Bladder microvascular endothelial cell (primary cell): ENCODE data around the gene COMMD8. TPM values are rescaled to one million over a fixed set of nuclear protein-coding genes. Genes with fewer than 3 reads are reported as not detected.

Experiments used
- total RNA-seq: library from RNA; depleted of rRNA; stranded (reverse); fragments of >200 nt; gene quantifications from 2 replicates; pipeline ENCODE4 v1.2.3, GENCODE V29; 2014

The COMMD8 gene
- 14.2 and 15.1 TPM in 2 replicates for total RNA-seq

DNA sequence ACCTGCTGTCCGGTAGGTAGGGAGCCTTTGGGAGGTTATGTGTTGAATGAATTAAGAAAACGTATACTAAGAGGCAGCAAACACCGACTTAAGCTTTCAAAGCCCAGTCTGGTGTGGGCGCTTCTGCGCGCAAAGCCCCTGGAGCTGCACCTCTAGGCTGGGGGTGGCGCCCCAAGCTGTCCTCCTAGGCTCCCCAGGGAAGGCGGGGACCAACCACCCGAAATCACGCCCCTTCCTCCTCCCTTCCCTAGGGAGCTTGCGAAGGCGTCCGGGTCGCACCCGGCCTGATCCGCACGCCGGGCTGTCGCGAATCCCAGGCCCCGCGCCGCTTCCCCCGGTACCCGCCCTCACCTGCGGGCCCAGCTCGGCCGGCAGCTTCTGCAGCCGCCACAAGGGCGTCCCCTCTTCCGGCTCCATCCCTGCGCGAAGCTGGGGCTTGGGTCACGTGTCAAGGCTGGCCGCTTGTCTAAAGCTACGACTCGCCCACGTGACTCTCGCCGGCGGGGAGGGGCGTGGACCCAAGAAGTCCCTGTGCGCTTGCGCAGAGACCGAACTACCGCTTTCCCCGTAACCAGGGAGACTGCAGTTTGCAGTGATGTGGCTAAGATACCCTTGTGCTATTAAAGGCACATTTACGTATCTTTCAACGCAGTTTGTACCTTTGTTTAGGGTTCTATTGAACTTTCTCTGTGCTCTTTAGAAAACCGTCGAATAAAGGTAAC is at the start of gene COMMD8:
TSS of gene COMMD8 (minus strand) at position 468 of the 722 bp plus-strand sequence. CDS start at position 417, 51 bp downstream.

DNA sequence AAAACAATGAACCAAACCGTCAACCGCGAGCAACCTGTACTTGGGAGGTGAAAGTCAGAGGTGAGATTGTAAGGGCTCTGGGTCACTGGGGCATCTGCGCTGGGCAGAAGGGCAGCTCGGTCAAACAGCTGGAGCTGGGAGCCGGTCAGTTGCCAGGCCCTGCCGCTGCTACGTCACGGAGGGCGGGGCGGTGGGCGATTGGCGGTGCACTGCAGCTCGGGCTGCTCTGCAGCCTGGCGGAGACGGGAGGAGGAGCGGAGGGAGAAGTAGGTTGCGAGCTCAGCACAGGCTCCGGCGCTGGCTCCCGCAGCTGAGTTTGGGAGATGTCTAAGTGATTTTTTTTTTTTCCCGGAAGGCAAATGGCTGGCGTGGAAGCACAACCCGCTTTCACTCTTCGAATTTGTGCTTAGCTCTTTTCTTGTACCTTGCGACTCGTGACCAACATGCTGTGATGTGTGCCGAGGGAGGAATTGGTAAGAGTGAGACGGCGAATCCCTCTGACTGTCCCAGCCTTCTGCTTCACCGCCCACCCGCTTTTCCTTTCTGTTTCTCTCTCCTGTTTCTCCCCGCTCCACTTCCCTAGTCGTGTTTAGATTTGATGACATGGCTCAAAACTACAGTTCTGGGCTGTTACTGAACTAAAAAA is 21.7 kb upstream of the COMMD8 start, which contains the start of gene ATP10D:
TSS of gene ATP10D (plus strand) at position 229 of the 646 bp plus-strand sequence. CDS start 27,266 bp downstream, outside the sequence.

Other genes with a start within 250 kb of the COMMD8 start
- 10.5 and 32.1 TPM in 2 replicates for gene ATP10D, start 21.6 kb upstream of the COMMD8 start, total RNA-seq